Psoas muscle (tissue), 8 donors: ENCODE measurements around the gene GPRIN3. TPM values are rescaled to one million over a fixed set of nuclear protein-coding genes. Genes with fewer than 3 reads are reported as not detected.

ENCODE experiments used
- ATAC-seq, 4 donors: fragments of 200-7000 bp; cut with Tn5 transposase; one replicate each; pipeline ENCODE4 v1.9.1; 2020; ENCODE audit warnings: moderate library complexity in 3 of 4, mild to moderate bottlenecking in 2 of 4
- DNase-seq, 2 donors: peaks; one replicate each; pipeline ENCODE4 v3.0.0-alpha.2; 2020
- H3K27ac ChIP-seq: fragments of 200-600 bp; one replicate; pipeline ENCODE4 v1.8.0; 2022
- H3K27me3 ChIP-seq, 3 donors: fragments of 200-600 bp in 1 of 3; one replicate each; pipeline versions ENCODE4 v1.6.1 to v1.8.0; 2013 to 2022; ENCODE audit warnings: low read length in 2 of 3, mild to moderate bottlenecking in 2 of 3, moderate library complexity in 1 of 3; ENCODE audit not compliant: insufficient read depth in 3 of 3
- H3K36me3 ChIP-seq, 2 donors: fragments of 200-600 bp in 1 of 2; one replicate each; pipeline versions ENCODE4 v1.6.1 to v1.8.0; 2013 to 2022; ENCODE audit warnings: low read depth in 1 of 2, mild to moderate bottlenecking in 1 of 2, moderate library complexity in 1 of 2; ENCODE audit not compliant: insufficient read depth in 1 of 2
- H3K4me1 ChIP-seq: fragments of 200-600 bp; one replicate; pipeline ENCODE4 v1.8.0; 2022
- H3K4me3 ChIP-seq: fragments of 200-600 bp; one replicate; pipeline ENCODE4 v1.8.0; 2022; ENCODE audit warnings: mild to moderate bottlenecking
- H3K9me3 ChIP-seq: fragments of 200-600 bp; one replicate; pipeline ENCODE4 v1.8.0; 2022
- WGBS, 3 donors: extraction: QIAGEN DNeasy Blood & Tissue Kit; methylation state at CpG; one replicate each; pipeline versions ENCODE4 v1.1.6 to v1.1.7; 2013; 5-methylcytosine and 5-hydroxymethylcytosine counted together
- intact Hi-C, 2 donors: fragments of 100-400 bp; cut with DNase I; formaldehyde crosslinking; loops; one replicate each; pipeline versions ENCODE4 v1.11.0 to v1.14.2; 2022
- polyA plus RNA-seq, 3 donors: library from polyadenylated mRNA; stranded (reverse); fragments of 200-250 nt; gene quantifications; one replicate each; pipeline ENCODE4 v1.2.3, GENCODE V29; 2013
- total RNA-seq, 4 donors: library from RNA; stranded (reverse); fragmentation: NEBNext Ultra II Directional in 2 of 4; extraction: Animal tissue kit (Norgen Biotek cat#: 25700) in 2 of 4; gene quantifications; one replicate each; pipeline versions ENCODE4 v1.2.1 to v1.2.4, GENCODE V29; 2021 to 2023
- TF ChIP-seq, protein P1 (sequence below): fragments of 200-600 bp; IDR thresholded peaks from one replicate; pipeline ENCODE4 v1.8.0; 2022; ENCODE audit warnings: antibody characterized with exemption
- donor health status: healthy with polysubstance abuse.
- donor health status: DM: no; HTN: no; CAD: no; lungs with moderate emphysema.
- donor health status: Bipolar disorder and iron deficiency.
- donor health status: healthy.
- donor health status: DM: yes; HTN: yes; CAD: no.
- donor health status: DM: no; HTN: no; CAD: no.
- donor health status: DM: no; HTN: no; CAD: no.
- donor health status: DM: yes; HTN: yes; CAD: no.

Gene GPRIN3
- total and polyA plus RNA-seq, 7 donors, result 0.30 to 3.0 (median 1.2) TPM

DNA sequence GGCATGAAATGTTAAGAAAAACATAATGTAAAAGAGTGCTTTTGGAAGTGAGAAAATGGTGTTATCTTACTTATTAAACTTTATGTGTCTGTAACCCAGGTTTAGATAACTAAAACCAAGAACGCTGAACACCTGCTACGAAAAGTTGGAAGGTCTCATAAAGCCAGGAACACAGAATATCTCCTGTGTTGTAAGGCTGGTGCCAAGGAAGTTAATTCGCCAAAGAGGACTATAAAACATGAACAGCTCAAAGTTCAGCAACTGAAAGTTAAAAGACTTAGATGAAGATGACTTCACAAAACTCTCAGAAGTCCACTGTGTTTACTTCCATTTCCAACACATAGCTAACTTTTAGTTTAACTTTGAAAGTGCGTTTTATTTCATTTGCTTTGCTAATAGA, 54.3 kb downstream of the GPRIN3 start:
- TF ChIP-seq, protein P1, sequence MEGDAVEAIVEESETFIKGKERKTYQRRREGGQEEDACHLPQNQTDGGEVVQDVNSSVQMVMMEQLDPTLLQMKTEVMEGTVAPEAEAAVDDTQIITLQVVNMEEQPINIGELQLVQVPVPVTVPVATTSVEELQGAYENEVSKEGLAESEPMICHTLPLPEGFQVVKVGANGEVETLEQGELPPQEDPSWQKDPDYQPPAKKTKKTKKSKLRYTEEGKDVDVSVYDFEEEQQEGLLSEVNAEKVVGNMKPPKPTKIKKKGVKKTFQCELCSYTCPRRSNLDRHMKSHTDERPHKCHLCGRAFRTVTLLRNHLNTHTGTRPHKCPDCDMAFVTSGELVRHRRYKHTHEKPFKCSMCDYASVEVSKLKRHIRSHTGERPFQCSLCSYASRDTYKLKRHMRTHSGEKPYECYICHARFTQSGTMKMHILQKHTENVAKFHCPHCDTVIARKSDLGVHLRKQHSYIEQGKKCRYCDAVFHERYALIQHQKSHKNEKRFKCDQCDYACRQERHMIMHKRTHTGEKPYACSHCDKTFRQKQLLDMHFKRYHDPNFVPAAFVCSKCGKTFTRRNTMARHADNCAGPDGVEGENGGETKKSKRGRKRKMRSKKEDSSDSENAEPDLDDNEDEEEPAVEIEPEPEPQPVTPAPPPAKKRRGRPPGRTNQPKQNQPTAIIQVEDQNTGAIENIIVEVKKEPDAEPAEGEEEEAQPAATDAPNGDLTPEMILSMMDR, result no peak
- Histone ChIP-seq H3K4me1 (no peaks in the 10 kb centered on the region), H3K4me3 (no peak overlapping the region), H3K36me3 (no peaks in the 10 kb centered on the region), H3K27me3 (peaks cover 0 to 2% (median 0%) of the 10 kb centered on the region in 3 donors), H3K9me3 (no peaks in the 10 kb centered on the region), H3K27ac (no peak overlapping the region)
- ATAC-seq (no peak), DNase-seq (no peak)
- intact Hi-C loops, result no loop called here
- WGBS, 3 donors, result 63 to 79% (median 73%) methylated on average over 4 of the region's 4 CpGs

DNA sequence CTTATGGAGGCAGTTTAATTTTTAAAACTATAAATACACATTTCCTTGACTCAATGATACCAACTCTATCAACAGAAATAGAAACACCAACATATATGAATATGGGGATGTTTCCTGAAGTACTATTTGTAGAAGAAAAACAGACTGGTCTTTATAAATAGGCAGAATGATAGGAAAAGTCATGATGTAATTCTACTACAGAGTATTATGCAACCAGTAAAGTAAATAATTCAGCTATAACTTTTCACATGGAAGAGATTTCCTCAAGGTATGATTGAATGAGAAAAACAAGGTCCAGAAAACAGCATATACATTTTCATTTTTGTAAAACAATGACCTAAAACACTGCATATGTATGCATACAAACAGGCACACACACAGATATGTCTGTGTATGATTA, 56.2 kb downstream of the GPRIN3 start:
- Histone ChIP-seq H3K36me3 (no peaks in the 10 kb centered on the region), H3K4me3 (no peak overlapping the region), H3K9me3 (no peaks in the 10 kb centered on the region), H3K4me1 (no peaks in the 10 kb centered on the region), H3K27me3 (peaks cover 0 to 2% (median 0%) of the 10 kb centered on the region in 3 donors), H3K27ac (no peak overlapping the region)
- ATAC-seq, result no peak
- intact Hi-C loops, result no loop called here
- DNase-seq, result no peak
- TF ChIP-seq, protein P1, result no peak

DNA sequence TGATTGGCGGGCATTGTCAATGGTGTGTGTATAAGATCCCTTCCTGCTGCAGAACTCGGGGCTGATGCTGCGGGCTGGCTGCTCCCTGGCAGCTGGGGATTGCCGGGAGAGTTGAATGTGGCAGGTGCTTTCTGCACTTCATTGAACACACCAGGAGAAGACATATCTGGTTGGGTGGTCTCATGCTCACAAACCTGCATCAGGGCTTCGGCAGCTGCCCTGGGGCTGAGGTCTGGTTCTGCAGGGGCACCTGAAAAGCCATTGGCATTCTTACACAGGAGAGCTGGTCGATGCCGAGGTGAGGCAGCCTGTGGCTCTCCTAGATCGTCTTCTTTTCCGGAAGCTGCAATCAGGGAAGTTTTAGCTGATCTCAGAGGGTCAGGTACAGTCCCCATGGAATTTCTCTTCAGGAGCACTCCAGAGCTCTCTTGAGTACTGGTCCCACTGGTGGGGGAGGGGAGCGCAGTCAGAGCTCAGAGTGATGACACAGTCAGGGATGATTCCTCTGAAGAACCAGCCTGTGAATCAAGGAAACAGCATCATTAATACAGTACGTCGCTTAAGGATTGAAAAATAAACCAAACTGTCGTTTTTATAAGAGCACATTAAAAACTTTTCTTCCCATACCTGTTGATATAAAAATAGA, 57.8 kb downstream of the GPRIN3 start:
- DNase-seq (no peak), ATAC-seq (no peak)
- Histone ChIP-seq H3K27ac (no peak overlapping the region), H3K4me1 (no peaks in the 10 kb centered on the region), H3K4me3 (no peak overlapping the region), H3K27me3 (peaks cover 0 to 2% (median 0%) of the 10 kb centered on the region in 3 donors), H3K9me3 (no peaks in the 10 kb centered on the region), H3K36me3 (no peaks in the 10 kb centered on the region)
- intact Hi-C loops, result no loop called here
- WGBS, 3 donors, result 87 to 90% (median 88%) methylated on average over 13 of the region's 13 CpGs
- TF ChIP-seq, protein P1, result no peak

DNA sequence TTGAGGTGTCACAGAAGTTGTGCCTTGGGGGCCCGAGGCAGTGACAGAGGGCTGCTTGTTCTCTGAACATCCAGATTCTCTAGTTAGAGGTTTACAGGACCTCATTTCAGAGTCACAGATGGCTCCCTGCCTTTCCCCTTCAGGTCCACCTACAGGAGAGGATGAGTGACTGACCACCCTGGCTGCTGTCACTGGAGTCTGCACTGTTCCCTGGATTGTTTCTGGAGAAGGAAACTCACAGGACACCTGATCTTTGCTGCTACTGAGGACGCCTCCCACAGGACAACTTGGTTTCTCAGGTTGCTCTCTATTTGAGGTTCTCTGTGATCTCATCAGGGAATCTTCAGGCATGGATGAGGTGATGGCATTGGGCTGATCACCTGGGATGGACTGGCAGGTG, 58.3 kb downstream of the GPRIN3 start:
- Histone ChIP-seq H3K4me3 (no peak overlapping the region), H3K4me1 (no peaks in the 10 kb centered on the region), H3K27me3 (peaks cover 0 to 2% (median 0%) of the 10 kb centered on the region in 3 donors), H3K36me3 (no peaks in the 10 kb centered on the region), H3K27ac (no peak overlapping the region), H3K9me3 (no peaks in the 10 kb centered on the region)
- no peak for ATAC-seq
- TF ChIP-seq, protein P1, result no peak
- intact Hi-C loops, result no loop called here
- WGBS, 3 donors, result 63 to 68% (median 66%) methylated on average over 2 of the region's 2 CpGs
- DNase-seq, result no peak

DNA sequence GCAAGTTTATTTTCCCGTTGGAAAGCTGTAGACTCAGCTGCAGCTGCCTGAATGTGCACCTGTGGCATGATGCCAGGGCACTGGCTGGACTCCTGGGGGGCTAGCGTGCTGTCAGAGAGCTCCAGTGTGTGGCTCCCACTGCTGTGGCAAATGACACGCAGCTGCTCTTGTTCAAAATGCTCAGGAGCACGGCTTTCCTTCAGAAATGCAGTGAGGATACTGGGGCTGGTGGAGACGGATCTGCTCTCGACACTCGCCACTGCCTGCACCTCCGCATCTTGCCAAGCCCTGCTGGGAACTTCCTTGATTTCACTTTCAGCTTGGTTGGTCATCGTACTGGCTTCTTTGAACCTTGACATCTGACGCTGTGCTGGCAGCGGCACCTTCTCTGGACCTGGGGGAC, 58.7 kb downstream of the GPRIN3 start:
- TF ChIP-seq, protein P1, result no peak

More for the DNA sequence above, 58.7 kb downstream of the GPRIN3 start:
- Histone ChIP-seq H3K27me3 (peaks cover 0 to 2% (median 0%) of the 10 kb centered on the region in 3 donors), H3K27ac (no peak overlapping the region), H3K4me3 (no peak overlapping the region), H3K4me1 (no peaks in the 10 kb centered on the region), H3K9me3 (no peaks in the 10 kb centered on the region), H3K36me3 (no peaks in the 10 kb centered on the region)
- intact Hi-C loops, result no loop called here
- DNase-seq, result no peak
- ATAC-seq, result no peak
- WGBS, 3 donors, result 36 to 41% (median 36%) methylated on average over 11 of the region's 11 CpGs
